HG02885 (cell line): ENCODE measurements around the gene FOXP1.
A peak's percentile ranks its signal among the peaks of the same experiment; 100 is the strongest.

ENCODE experiments used
- ATAC-seq: cut with Tn5 transposase; IDR thresholded peaks from one replicate; pipeline ENCODE4 v1.9.1; 2021; ENCODE audit warnings: mild to moderate bottlenecking; ENCODE audit not compliant: unreplicated experiment, poor library complexity

FOXP1 gene

GRCh38 chr3:71232175-71232679, 351.3 kb downstream of the FOXP1 start:
- no peak for ATAC-seq

GRCh38 chr3:71231680-71232079, 351.8 kb downstream of the FOXP1 start:
- no peak for ATAC-seq

DNA sequence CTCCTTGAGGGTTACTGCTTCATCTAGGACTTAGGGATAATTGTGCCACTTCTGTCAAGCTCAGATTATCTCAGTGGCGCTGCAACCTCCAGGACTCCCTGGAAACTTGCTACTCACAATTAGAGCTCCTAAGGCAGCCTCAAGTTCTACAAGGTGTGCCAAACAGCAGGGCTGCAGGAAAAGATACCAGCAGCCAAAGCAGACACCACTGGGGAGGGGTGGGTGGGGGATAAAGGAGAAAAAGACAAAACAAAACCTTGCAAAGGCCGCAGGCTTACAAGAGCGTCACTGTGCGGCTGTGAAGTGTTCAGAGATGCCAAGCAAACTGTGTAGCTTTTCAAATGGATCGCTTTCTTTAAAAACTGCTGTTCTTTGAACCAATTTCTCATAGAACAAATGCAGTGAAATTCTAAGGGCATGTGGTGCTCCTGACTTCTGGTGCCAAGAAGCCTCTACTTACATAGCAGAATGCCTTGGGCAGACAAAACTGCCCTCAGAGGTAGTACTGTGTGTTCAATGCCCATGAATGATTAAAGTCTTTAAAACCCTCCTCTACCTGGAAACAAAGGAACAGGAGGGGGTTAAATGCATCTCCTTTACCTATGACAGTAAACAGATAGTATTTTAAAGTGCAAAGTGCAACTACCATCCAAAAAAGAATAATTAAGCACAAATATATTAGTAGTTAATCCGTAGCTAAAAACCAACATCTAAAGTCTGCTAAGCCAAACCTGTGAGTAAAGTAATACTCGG, 353.4 kb downstream of the FOXP1 start:
- no peak for ATAC-seq

DNA sequence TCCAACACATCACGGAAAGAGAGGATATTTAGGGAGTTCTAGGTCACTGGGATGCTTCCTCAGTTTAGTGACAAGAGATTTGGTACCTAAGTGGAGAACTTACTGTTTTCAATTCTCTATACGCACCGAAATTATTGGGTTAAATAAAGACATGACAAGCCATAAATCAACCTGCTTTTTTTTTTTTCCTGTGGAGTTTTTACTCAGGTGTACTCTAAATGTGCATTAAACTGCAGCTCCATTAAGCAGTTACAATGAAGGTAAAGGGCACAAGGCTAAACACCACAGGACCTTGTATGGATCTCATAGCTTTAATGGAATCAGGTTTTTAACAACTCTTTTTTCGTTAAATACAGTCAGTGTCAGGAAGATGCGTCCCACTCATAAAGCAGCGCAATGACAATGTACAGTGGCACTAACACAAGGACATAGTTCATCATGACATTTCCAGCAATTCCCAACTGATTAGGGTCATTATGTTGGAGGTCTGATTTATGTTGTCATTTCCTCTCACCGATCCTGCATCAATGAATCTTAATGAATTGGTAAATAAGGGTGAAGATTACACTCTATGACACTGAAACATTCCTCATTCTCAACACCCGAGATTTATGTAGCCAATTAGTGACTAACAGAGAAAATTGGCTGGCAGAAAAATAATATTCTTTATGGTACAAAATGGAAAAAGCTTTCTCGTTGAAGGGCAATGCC, 355.2 kb downstream of the FOXP1 start:
- no peak for ATAC-seq

DNA sequence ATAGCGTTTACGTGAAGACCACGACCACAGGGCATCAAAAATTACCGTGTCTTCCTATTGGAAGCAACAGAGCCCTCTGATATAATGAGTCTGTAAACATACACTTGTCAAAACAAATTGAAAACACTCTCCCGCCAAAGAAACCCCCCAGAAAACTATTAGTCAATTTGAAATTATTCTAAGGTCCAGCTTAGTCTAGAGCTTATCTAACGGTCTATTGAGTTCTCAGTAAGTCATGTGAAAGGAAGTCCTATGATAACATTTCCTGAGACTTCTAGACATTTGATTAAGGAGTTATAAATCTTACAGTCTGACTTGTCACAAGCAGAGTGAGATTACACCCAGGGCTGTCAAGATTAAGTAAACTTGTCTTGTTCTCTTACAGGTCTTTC, 356.3 kb downstream of the FOXP1 start:
- ATAC-seq = peak; percentile 0

DNA sequence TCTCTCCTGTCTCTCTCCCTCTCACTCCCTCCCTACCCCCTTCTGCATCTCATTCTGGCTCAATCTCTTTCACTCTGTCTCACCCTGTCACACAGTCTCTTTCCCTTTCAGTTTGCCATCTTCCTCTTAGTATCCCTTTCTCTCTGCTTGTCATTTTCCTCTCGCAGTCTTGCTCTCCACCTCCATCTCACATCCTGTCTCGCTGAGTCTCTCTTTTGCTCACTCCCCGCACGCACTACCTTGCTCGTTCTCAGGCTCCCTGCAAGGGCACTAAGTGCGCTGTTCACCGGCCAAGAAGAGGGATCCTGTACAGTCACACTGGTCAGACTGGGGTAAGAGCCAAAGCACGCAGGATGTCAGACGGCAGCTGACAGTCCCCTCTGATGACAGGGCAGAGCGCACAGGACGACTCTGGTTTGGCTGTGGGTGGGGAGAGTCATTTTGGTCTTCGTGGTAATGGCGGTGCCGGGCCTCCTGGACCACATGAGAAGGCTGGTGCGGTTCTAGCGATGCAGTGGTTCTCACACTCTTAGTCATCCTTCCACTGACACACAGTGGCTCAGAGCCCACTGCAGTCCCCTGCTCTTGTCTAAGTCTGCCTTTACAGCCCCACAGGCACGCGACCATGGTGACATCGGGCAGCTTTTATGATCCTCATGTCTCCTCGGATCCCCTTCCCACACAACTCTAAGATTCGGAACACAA, 356.8 kb downstream of the FOXP1 start:
- peak; percentile 91 for ATAC-seq

GRCh38 chr3:71225951-71226564, 357.5 kb downstream of the FOXP1 start:
- ATAC-seq = peak; percentile 9

DNA sequence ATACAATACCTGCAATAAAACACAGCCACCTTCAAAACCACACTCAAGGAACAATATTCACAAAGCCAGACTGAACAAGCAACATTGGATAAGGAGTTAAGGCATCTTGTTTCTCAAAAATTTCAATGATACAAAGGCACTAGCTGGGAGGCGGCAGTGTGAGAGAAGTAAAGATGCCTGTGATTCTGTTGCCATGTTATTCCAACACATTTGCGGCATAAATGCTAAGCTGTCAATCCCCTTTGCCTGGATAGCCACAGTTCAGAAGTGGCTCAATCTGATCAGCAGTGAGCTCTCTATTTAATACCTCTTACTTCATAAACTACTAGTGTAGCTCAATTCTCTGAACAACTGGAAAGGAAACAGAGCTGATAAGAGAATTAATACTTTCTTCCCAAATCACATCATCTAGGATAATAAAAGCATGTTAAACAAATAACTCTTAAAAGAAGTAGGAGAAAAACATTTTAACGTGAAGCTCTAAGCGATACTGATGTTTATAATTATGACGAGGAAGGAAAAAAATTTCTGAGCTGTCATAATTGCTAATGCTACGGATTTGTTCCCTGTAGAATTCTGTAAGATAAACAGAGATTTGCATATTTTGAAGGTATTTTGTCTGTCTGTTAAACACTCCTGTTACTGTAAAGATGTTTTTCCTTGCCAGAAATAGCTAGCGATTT, 358.4 kb downstream of the FOXP1 start:
- ATAC-seq = no peak

- peak; percentile 92 for ATAC-seq
Measured at GRCh38 chr3:71219744-71220638, 363.5 kb downstream of the FOXP1 start.

GRCh38 chr3:71218508-71218907, 365.0 kb downstream of the FOXP1 start:
- no peak for ATAC-seq

GRCh38 chr3:71217640-71218222, 365.8 kb downstream of the FOXP1 start:
- no peak for ATAC-seq

DNA sequence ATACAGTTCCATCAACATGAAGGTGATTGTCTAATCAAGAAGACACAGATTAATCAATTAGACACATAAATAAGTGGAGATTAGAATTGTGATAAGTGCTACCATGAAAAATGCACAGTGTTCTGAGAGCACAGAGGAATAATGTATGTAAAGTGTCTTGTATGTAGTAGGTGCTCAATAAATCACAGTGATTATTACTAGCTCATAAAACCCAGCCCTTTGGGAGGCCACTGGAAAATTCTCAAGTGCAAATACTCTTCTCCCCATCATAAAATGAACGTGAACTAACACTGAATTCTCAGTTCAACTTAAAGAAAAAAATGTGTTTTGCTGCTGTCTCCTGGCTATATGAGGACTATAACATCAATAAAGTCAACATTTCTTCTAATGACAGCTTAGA, 368.2 kb downstream of the FOXP1 start:
- no peak for ATAC-seq

- ATAC-seq = no peak
Measured at GRCh38 chr3:71214797-71215196, 368.7 kb downstream of the FOXP1 start.

GRCh38 chr3:71214016-71214415, 369.5 kb downstream of the FOXP1 start:
- no peak for ATAC-seq

DNA sequence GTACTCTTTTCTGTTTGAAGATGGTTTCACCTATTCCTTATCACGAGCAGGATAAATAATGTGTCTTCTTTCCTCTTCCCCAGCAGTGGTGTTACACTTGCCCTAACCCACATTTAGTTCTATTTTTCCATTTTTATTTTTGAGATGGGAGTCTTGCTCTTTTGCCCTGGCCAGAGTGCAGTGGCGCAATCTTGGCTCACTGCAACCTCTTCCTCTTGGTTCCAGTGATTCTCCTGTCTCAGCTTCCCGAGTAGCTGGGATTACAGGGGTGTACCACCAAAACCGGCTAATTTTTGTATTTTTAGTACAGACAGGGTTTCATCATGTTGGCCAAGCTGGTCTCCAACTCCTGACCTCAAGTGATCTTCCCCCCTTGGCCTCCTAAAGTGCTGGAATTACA, 372.4 kb downstream of the FOXP1 start:
- no peak for ATAC-seq

GRCh38 chr3:71210257-71211007, 373.1 kb downstream of the FOXP1 start:
- no peak for ATAC-seq

GRCh38 chr3:71208211-71209095, 375.1 kb downstream of the FOXP1 start:
- ATAC-seq = no peak
